ENCODE measurements around the gene TTC5.
"Not testable (repeated sequence)": the region's sequence is repeated elsewhere in the genome, so short reads cannot be mapped to it uniquely, and the experiment has no call there.

Gene TTC5

DNA sequence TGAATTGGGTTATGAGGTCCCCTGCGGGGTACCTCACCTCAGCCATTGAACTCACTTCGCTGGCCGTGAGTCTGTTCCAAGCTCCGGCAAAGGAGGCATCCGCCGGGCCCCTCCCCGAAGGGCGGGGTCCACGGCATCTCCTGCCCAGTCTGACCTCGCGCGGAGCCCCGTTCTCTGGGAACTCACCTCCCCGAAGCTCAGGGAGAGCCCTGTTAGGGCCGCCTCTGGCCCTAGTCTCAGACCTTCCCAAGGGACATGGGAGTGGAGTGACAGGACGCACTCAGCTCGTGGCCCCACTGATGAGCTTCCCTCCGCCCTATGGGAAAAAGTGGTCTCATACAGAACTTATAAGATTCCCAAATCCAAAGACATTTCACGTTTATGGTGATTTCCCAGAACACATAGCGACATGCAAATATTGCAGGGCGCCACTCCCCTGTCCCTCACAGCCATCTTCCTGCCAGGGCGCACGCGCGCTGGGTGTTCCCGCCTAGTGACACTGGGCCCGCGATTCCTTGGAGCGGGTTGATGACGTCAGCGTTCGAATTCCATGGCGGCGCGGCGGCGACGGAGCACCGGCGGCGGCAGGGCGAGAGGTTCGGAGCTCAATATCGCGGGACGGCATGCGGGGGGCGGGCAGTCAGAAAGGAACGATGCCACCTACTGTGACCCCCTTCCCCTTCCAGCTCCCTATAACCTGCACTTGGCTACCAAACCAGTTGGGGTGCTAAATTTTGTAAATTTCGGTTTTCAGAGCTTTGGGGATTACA is 37.5 kb upstream of the TTC5 start, which contains the start of gene PARP2:
PARP2 (plus strand) TSS at position 544 of the 770 bp plus-strand sequence; CDS start at position 551, 7 bp downstream.
- peak within 1 kb of the TSS; percentile 73 for H3K4me2 ChIP-seq (ENCODE audit: low read depth, low read length)
- H3K4me1 ChIP-seq (ENCODE audit: low read length), result no peaks in the 10 kb centered on the region
- H2AFZ ChIP-seq (ENCODE audit: low read length), result peak within 1 kb of the TSS; percentile 82
- peak; percentile 92 for DNase-seq
- H3K36me3 ChIP-seq (replicated peaks; ENCODE audit: insufficient read depth, low read length), result no peaks in the 10 kb centered on the region
- H4K20me1 ChIP-seq (ENCODE audit: insufficient read depth, low read length), result no peaks in the 10 kb centered on the region
- TF ChIP-seq EZH2 (optimal IDR thresholded peaks at IDR 0.05; ENCODE audit: low read depth, low read length) (no peak), EZH2phosphoT487 (IDR thresholded peaks at IDR 0.05; ENCODE audit: low read length) (no peak)
- TF ChIP-seq, protein P1, sequence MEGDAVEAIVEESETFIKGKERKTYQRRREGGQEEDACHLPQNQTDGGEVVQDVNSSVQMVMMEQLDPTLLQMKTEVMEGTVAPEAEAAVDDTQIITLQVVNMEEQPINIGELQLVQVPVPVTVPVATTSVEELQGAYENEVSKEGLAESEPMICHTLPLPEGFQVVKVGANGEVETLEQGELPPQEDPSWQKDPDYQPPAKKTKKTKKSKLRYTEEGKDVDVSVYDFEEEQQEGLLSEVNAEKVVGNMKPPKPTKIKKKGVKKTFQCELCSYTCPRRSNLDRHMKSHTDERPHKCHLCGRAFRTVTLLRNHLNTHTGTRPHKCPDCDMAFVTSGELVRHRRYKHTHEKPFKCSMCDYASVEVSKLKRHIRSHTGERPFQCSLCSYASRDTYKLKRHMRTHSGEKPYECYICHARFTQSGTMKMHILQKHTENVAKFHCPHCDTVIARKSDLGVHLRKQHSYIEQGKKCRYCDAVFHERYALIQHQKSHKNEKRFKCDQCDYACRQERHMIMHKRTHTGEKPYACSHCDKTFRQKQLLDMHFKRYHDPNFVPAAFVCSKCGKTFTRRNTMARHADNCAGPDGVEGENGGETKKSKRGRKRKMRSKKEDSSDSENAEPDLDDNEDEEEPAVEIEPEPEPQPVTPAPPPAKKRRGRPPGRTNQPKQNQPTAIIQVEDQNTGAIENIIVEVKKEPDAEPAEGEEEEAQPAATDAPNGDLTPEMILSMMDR (IDR thresholded peaks at IDR 0.05; ENCODE audit: low read length), result no peak
- no peaks in the 10 kb centered on the region for H3K9me2 ChIP-seq (replicated peaks; ENCODE audit: insufficient read depth, low read length)
- peak within 1 kb of the TSS; percentile 73 for H3K9ac ChIP-seq (ENCODE audit: low read length)
- H3F3A ChIP-seq (ENCODE audit: insufficient read depth, low read length), result peaks cover 8% of the 10 kb centered on the region; the same call in 1 of the 2 replicates
- H3K4me3 ChIP-seq (ENCODE audit: low read length), result peak within 1 kb of the TSS; percentile 85
- peak within 1 kb of the TSS; percentile 82; the same call in 1 of the 2 replicates for H3K27ac ChIP-seq (ENCODE audit: low read length)
- peaks cover 12% of the 10 kb centered on the region for H3K79me2 ChIP-seq (ENCODE audit: low read length)
- H3K27me3 ChIP-seq (replicated peaks; ENCODE audit: insufficient read depth, low read length), result no peaks in the 10 kb centered on the region
- no peaks in the 10 kb centered on the region for H3K9me3 ChIP-seq (replicated peaks; ENCODE audit: insufficient read depth, low read length)

GRCh38 chr14:20341646-20342045 is 35.9 kb upstream of the TTC5 start:
- Histone ChIP-seq H3K4me2 (ENCODE audit: low read depth, low read length) (peak overlapping the region; percentile 32; the same call in 1 of the 2 replicates), H3K36me3 (replicated peaks; ENCODE audit: insufficient read depth, low read length) (no peaks in the 10 kb centered on the region), H3K9me3 (replicated peaks; ENCODE audit: insufficient read depth, low read length) (no peaks in the 10 kb centered on the region), H3K4me3 (ENCODE audit: low read length) (peak overlapping the region; percentile 71; the same call in 1 of the 2 replicates), H3F3A (ENCODE audit: insufficient read depth, low read length) (peaks cover 8% of the 10 kb centered on the region; the same call in 1 of the 2 replicates), H3K9me2 (replicated peaks; ENCODE audit: insufficient read depth, low read length) (no peaks in the 10 kb centered on the region), H3K79me2 (ENCODE audit: low read length) (peaks cover 12% of the 10 kb centered on the region), H3K27me3 (replicated peaks; ENCODE audit: insufficient read depth, low read length) (no peaks in the 10 kb centered on the region), H2AFZ (ENCODE audit: low read length) (no peak overlapping the region), H3K9ac (ENCODE audit: low read length) (peak overlapping the region; percentile 73; the same call in 1 of the 2 replicates), H3K27ac (ENCODE audit: low read length) (peak overlapping the region; percentile 82; the same call in 1 of the 2 replicates), H4K20me1 (ENCODE audit: insufficient read depth, low read length) (no peaks in the 10 kb centered on the region), H3K4me1 (ENCODE audit: low read length) (no peaks in the 10 kb centered on the region)
- TF ChIP-seq EZH2phosphoT487 (IDR thresholded peaks at IDR 0.05; ENCODE audit: low read length), result no peak
- TF ChIP-seq, protein P1 (IDR thresholded peaks at IDR 0.05; ENCODE audit: low read length), result no peak
- no peak for TF ChIP-seq EZH2 (optimal IDR thresholded peaks at IDR 0.05; ENCODE audit: low read depth, low read length)
- DNase-seq, result no peak

DNA sequence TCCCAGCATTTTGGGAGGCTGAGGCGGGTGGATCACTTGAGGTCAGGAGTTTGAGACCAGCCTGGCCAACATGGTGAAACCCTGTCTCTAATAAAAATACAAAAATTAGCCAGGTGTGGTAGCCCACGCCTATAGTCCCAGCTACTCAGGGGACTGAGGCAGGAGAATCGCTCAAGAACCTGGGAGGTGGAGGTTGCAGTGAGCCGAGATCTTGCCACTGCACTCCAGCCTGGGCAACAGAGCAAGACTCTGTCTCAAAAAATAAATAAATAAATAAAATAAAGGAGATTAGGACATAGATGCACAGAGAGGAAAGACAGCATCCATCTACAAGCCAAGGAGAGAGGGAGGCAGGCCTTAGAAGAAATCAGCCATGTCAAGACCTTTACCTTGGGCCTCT is 35.3 kb upstream of the TTC5 start:
- H3K27me3 ChIP-seq (replicated peaks; ENCODE audit: insufficient read depth, low read length); H4K20me1 ChIP-seq (ENCODE audit: insufficient read depth, low read length); H3K9me3 ChIP-seq (replicated peaks; ENCODE audit: insufficient read depth, low read length); H3K27ac ChIP-seq (ENCODE audit: low read length); H3K4me1 ChIP-seq (ENCODE audit: low read length); H3K4me2 ChIP-seq (ENCODE audit: low read depth, low read length); H3K9me2 ChIP-seq (replicated peaks; ENCODE audit: insufficient read depth, low read length); H3K9ac ChIP-seq (ENCODE audit: low read length); H3F3A ChIP-seq (ENCODE audit: insufficient read depth, low read length); H3K36me3 ChIP-seq (replicated peaks; ENCODE audit: insufficient read depth, low read length); DNase-seq; H3K4me3 ChIP-seq (ENCODE audit: low read length); H2AFZ ChIP-seq (ENCODE audit: low read length): not testable (repeated sequence)
- H3K79me2 ChIP-seq (ENCODE audit: low read length), result peaks cover 12% of the 10 kb centered on the region

All from MM.1S (cell line).